NB4 (cell line): ENCODE data around the gene ADAM17.

Experiments
- POLR2A ChIP-seq: IDR thresholded peaks from 2 replicates; pipeline ENCODE4 v1.6.1; 2011; ENCODE audit warnings: mild to moderate bottlenecking; ENCODE audit not compliant: insufficient read length; ENCODE audit errors: extremely low read depth
- TF ChIP-seq, protein P1 (sequence below): IDR thresholded peaks from one replicate; pipeline ENCODE4 v1.5.1; 2012; ENCODE audit warnings: low read depth, low read length

DNA sequence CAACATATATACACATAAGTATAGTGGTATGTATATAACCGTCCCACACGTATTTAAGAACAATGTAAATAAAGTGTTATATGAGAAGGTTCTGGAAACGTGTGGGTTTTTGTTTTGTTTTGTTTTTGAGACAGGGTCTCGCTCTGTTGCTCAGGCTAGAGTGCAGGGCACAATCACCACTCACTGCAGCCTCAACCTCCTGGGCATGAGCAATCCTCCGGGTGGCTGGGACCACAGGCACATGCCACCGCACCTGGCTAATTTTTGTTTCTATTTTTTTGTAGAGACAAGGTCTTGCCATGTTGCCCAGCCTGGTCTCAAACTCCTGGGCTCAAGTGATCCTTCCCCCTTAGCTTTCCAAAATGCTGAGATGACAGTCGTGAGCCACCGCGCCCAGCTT, 6.2 kb downstream of the ADAM17 start:
- no peak for TF ChIP-seq POLR2A
- TF ChIP-seq, protein P1, sequence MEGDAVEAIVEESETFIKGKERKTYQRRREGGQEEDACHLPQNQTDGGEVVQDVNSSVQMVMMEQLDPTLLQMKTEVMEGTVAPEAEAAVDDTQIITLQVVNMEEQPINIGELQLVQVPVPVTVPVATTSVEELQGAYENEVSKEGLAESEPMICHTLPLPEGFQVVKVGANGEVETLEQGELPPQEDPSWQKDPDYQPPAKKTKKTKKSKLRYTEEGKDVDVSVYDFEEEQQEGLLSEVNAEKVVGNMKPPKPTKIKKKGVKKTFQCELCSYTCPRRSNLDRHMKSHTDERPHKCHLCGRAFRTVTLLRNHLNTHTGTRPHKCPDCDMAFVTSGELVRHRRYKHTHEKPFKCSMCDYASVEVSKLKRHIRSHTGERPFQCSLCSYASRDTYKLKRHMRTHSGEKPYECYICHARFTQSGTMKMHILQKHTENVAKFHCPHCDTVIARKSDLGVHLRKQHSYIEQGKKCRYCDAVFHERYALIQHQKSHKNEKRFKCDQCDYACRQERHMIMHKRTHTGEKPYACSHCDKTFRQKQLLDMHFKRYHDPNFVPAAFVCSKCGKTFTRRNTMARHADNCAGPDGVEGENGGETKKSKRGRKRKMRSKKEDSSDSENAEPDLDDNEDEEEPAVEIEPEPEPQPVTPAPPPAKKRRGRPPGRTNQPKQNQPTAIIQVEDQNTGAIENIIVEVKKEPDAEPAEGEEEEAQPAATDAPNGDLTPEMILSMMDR: no peak
